Prostate gland (tissue), 2 donors: ENCODE measurements around the gene NPFFR1. TPM values are rescaled to one million over a fixed set of nuclear protein-coding genes. Genes with fewer than 3 reads are reported as not detected.

Experiments used
- DNase-seq: peaks from one replicate; pipeline ENCODE4 v3.0.0-alpha.2; 2019; ENCODE audit warnings: low spot score
- H3K27ac ChIP-seq, 2 donors: fragments of 200-600 bp; sonication (generic); 2 replicates each; pipeline ENCODE4 v1.5.1; 2017 to 2019
- H3K27me3 ChIP-seq: fragments of 200-600 bp; sonication (generic); replicated peaks from 2 replicates; pipeline ENCODE4 v1.5.1; 2019; ENCODE audit not compliant: insufficient read depth
- H3K36me3 ChIP-seq, 2 donors: fragments of 200-600 bp; sonication (generic); 1 replicate in 1 of 2; 2 replicates in 1 of 2; pipeline versions ENCODE4 v1.5.1 to v1.8.1; 2017 to 2019
- H3K4me1 ChIP-seq: fragments of 200-600 bp; sonication (generic); replicated peaks from 2 replicates; pipeline ENCODE4 v1.5.1; 2019
- H3K4me3 ChIP-seq, 2 donors: fragments of 200-600 bp; sonication (generic); 2 replicates each; pipeline ENCODE4 v1.5.1; 2017 to 2019
- H3K9me3 ChIP-seq: fragments of 200-600 bp; sonication (generic); 2 replicates; pipeline ENCODE4 v1.5.1; 2017
- POLR2A ChIP-seq: fragments of 450-650 bp; IDR thresholded peaks from one replicate; pipeline ENCODE4 v1.6.1; 2016; ENCODE audit warnings: antibody characterized with exemption, mild to moderate bottlenecking
- POLR2AphosphoS5 ChIP-seq: sonication (generic); formaldehyde crosslinking; IDR thresholded peaks from one replicate; pipeline ENCODE4 v1.6.1; 2017; ENCODE audit warnings: antibody characterized with exemption
- WGBS: methylation state at CpG from one replicate; pipeline ENCODE4 v1.1.5; 2018; 5-methylcytosine and 5-hydroxymethylcytosine counted together
- intact Hi-C: fragments of 100-400 bp; cut with DNase I; formaldehyde crosslinking; loops from one replicate; pipeline ENCODE4 v1.14.2; 2022
- total RNA-seq, 2 donors: library from RNA; depleted of rRNA; stranded (reverse); fragments of >200 nt; gene quantifications; one replicate each; pipeline ENCODE4 v1.1.0, GENCODE V29; 2016
- TF ChIP-seq, protein P1 (sequence below), 4 experiments: fragments of 200-600 bp in 2 of 4; fragments of 450-650 bp in 2 of 4; sonication (generic) in 2 of 4; IDR thresholded peaks; 1 replicate in 3 of 4; 2 replicates in 1 of 4; pipeline ENCODE4 v1.5.1; 2016 to 2019; ENCODE audit warnings: antibody characterized with exemption in 4 of 4, mild to moderate bottlenecking in 2 of 4, moderate library complexity in 2 of 4

Gene NPFFR1
- total RNA-seq, 2 donors from 2014 or later: under 0.01 to 1.1 TPM

DNA sequence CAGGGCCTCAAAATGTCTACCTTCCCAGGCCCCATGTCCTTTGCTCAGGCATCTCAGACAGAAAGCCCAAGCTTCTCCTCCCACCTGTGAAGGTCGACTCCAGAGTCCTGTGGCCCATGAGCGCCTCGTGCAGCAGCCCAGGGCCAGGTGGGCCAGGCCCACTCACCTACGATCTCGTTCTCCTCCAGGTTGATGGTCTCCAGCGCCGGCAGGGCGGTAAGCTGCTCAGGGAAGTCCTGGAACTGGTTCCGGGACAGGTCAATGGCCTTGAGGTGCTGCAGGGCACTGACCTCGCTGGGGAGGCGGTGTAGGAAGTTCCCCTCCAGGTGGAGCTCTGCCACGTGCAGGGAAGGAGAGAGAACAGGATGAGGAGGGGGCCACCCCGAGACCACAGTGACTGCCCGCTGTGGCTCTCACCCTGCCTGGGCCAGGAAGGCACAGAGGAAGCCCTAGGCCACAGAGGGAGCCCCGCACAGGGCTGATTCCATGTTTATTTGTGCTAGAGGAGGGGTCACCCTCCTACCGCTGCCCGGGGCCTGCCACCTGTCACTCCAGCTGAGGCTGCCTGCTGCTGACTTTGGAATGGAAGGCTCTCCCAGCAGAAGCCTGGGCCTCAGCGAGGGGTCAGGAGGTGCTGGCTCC, 40.0 kb upstream of the NPFFR1 start:
- intact Hi-C loops: no loop called here
- no peaks in the 10 kb centered on the region for H3K27me3 ChIP-seq
- no peaks in the 10 kb centered on the region for H3K4me1 ChIP-seq
- no peak overlapping the region for H3K4me3 ChIP-seq
- H3K27ac ChIP-seq: no peak overlapping the region
- WGBS: 82% methylated on average over 18 of the region's 18 CpGs
- no peaks in the 10 kb centered on the region for H3K36me3 ChIP-seq
- H3K9me3 ChIP-seq: no peaks in the 10 kb centered on the region
- no peak for DNase-seq
- no peak for TF ChIP-seq POLR2AphosphoS5
- TF ChIP-seq POLR2A: no peak
- TF ChIP-seq, protein P1, sequence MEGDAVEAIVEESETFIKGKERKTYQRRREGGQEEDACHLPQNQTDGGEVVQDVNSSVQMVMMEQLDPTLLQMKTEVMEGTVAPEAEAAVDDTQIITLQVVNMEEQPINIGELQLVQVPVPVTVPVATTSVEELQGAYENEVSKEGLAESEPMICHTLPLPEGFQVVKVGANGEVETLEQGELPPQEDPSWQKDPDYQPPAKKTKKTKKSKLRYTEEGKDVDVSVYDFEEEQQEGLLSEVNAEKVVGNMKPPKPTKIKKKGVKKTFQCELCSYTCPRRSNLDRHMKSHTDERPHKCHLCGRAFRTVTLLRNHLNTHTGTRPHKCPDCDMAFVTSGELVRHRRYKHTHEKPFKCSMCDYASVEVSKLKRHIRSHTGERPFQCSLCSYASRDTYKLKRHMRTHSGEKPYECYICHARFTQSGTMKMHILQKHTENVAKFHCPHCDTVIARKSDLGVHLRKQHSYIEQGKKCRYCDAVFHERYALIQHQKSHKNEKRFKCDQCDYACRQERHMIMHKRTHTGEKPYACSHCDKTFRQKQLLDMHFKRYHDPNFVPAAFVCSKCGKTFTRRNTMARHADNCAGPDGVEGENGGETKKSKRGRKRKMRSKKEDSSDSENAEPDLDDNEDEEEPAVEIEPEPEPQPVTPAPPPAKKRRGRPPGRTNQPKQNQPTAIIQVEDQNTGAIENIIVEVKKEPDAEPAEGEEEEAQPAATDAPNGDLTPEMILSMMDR (IDR thresholded peaks at IDR 0.05): no peak

DNA sequence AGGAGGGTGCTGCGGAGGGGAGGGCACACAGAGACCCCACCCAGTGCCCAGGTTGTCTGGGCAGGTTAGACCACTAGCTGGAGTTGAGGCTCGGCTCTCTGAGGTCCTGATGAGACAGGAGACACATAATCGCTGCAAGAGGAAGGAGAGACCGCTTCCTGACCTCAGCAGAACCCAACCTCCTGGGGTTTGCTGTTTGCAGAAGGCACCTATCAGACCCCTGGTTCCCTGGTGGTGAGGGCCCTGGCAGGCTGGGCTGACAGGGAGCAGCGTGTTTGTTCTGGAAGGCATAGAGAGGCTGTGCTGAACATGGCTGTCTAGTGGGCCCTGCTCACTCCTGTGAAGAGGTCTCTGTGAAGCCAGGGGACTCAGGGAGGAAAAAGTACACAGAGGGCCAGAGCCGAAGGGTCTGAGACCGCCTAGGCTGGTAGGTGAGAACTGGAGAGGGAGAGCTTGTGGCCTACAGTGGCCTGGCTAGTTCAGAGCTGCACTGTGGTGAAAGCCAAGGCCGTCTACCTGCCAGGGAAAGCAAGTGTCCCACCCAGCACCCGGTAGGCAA, 39.4 kb upstream of the NPFFR1 start:
- WGBS: 75% methylated on average over 9 of the region's 9 CpGs
- Histone ChIP-seq H3K27me3 (no peaks in the 10 kb centered on the region), H3K9me3 (no peaks in the 10 kb centered on the region), H3K4me1 (no peaks in the 10 kb centered on the region), H3K4me3 (no peak overlapping the region), H3K36me3 (no peaks in the 10 kb centered on the region), H3K27ac (no peak overlapping the region)
- intact Hi-C loops: no loop called here
- DNase-seq: no peak
- no peak for TF ChIP-seq POLR2A
- TF ChIP-seq POLR2AphosphoS5: no peak
- TF ChIP-seq, protein P1 (IDR thresholded peaks at IDR 0.05): no peak

DNA sequence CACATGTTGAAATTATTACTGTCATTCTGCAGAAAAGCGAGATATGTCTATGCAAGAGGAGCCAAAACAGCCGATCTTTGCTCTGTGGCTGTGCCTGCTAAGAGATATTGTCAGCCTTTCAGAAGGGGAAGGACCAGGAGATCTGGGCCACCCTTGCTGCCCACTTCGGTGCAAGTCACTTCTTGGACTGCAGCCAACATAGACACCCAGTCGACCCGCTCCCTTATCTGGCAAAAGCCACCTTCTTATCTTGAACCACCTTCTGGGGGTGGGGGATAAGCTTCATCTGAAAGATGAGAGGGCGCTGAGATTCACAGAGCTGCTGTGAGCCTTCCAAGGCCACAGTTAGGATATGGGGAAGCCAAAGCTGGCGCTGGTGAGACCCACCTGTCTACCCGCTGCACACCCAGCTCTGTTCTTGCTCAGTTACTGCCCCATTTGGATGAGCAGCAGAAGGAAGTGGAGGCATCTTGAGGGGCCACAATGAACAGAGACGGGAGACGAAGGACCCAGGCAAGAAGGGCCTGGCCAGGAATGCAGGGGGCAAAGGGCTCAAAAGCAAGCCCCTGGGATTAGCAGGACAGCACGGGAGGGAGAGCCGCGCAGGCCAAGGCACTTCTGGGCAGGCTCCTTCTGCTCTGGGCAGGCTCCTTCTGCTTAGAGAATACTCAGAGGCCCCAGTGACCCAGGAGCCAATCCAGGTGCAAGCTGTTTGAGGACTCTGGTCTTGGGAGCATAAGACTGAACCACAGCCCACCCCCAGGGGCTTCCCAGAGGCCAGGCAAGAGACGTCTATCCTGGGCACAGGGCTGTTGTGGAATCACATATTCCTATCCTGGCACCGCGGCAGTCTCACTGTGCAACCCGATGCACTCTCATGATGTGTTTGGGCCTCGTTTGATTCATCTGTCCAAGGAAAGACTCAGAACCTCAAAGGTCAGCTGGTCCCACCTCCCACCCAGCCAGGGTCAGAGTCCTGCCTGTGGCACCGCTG, 38.4 kb upstream of the NPFFR1 start:
- Histone ChIP-seq H3K4me3 (no peak overlapping the region), H3K27ac (no peak overlapping the region), H3K27me3 (no peaks in the 10 kb centered on the region), H3K36me3 (no peaks in the 10 kb centered on the region), H3K9me3 (no peaks in the 10 kb centered on the region), H3K4me1 (no peaks in the 10 kb centered on the region)
- WGBS: 90% methylated on average over 19 of the region's 19 CpGs
- no peak for DNase-seq
- TF ChIP-seq, protein P1 (IDR thresholded peaks at IDR 0.05): no peak
- TF ChIP-seq POLR2AphosphoS5 (no peak), POLR2A (no peak)
- intact Hi-C loops: no loop called here

DNA sequence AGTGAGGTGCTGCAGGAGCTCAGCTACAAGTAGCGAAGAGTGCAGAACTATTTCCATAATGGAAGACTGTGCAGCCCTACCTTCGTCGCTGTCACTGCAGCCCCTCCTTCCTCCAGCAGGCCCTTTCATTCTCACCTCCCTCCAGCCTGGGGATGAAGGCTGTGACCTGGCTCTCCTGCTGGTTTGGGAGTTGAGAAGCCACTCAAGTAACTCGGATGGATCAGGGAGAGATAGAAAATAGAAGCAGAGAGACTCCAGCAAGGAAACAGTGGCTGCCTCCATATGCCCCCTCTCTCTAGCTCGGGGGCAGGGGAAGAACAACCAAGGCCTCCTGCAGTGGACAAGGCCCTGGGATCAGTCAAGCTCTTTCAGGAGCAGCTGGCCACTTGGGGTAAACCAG, 37.4 kb upstream of the NPFFR1 start:
- H3K36me3 ChIP-seq: no peaks in the 10 kb centered on the region
- no peak overlapping the region for H3K4me3 ChIP-seq
- 81% methylated on average over 5 of the region's 5 CpGs for WGBS
- H3K27me3 ChIP-seq: no peaks in the 10 kb centered on the region
- H3K27ac ChIP-seq: no peak overlapping the region
- TF ChIP-seq, protein P1 (IDR thresholded peaks at IDR 0.05): no peak
- no peak for TF ChIP-seq POLR2A
- no peak for TF ChIP-seq POLR2AphosphoS5
- no peaks in the 10 kb centered on the region for H3K9me3 ChIP-seq
- DNase-seq: no peak
- H3K4me1 ChIP-seq: no peaks in the 10 kb centered on the region
- intact Hi-C loops: no loop called here
